ENCODE results near the gene RFX8.
"Not testable (repeated sequence)": the region's sequence is repeated elsewhere in the genome, so short reads cannot be mapped to it uniquely, and the experiment has no call there.

- not testable (repeated sequence) for TF ChIP-seq POLR2A (IDR thresholded peaks at IDR 0.05; ENCODE audit: low read depth, low read length); SPI1 (IDR thresholded peaks at IDR 0.05; ENCODE audit: low read depth, low read length); POLR2AphosphoS5 (IDR thresholded peaks at IDR 0.05; ENCODE audit: low read depth, low read length); TAF1 (IDR thresholded peaks at IDR 0.05; ENCODE audit: low read depth, low read length); PAX5 (IDR thresholded peaks at IDR 0.05; ENCODE audit: insufficient read depth, low read length, severe bottlenecking); POU2F2 (IDR thresholded peaks at IDR 0.05; ENCODE audit: low read depth, low read length)
Measured at GRCh38 chr2:101352631-101353030, 122.3 kb downstream of the RFX8 start.

All from GM12891 (cell line).